ENCODE results near the gene ASXL3.

The ASXL3 gene

GRCh38 chr18:33596178-33596854 is 18.3 kb downstream of the ASXL3 start:
- no peak overlapping the region for H3K4me3 ChIP-seq
- no peak for DNase-seq (ENCODE audit: low spot score)
- TF ChIP-seq CTCF (IDR thresholded peaks at IDR 0.05) = no peak
- peak overlapping the region in 1 of 2 donors; percentile 11 for H3K27ac ChIP-seq

GRCh38 chr18:33600846-33601245 is 22.8 kb downstream of the ASXL3 start:
- Histone ChIP-seq H3K4me3 (no peak overlapping the region), H3K27ac (no peak overlapping the region)
- no peak for TF ChIP-seq CTCF (IDR thresholded peaks at IDR 0.05)
- DNase-seq (ENCODE audit: low spot score) = no peak

GRCh38 chr18:33603454-33603853 is 25.4 kb downstream of the ASXL3 start:
- DNase-seq (ENCODE audit: low spot score) = no peak
- TF ChIP-seq CTCF (IDR thresholded peaks at IDR 0.05) = no peak
- Histone ChIP-seq H3K4me3 (no peak overlapping the region), H3K27ac (no peak overlapping the region)

- H3K4me3 ChIP-seq = no peak overlapping the region
- TF ChIP-seq CTCF (IDR thresholded peaks at IDR 0.05) = no peak
- H3K27ac ChIP-seq = no peak overlapping the region
- no peak for DNase-seq (ENCODE audit: low spot score)
These were observed 27.2 kb downstream of the ASXL3 start for GRCh38 chr18:33605250-33605649.

- no peak for TF ChIP-seq CTCF (IDR thresholded peaks at IDR 0.05)
- no peak overlapping the region for H3K4me3 ChIP-seq
- no peak for DNase-seq (ENCODE audit: low spot score)
- no peak overlapping the region for H3K27ac ChIP-seq
These were observed 28.6 kb downstream of the ASXL3 start for GRCh38 chr18:33606621-33607020.

- Histone ChIP-seq H3K27ac (no peak overlapping the region), H3K4me3 (no peak overlapping the region)
- DNase-seq (ENCODE audit: low spot score) = no peak
- TF ChIP-seq CTCF (IDR thresholded peaks at IDR 0.05) = no peak
These were observed 33.6 kb downstream of the ASXL3 start for GRCh38 chr18:33611525-33612135.

GRCh38 chr18:33612632-33613031 is 34.6 kb downstream of the ASXL3 start:
- Histone ChIP-seq H3K4me3 (no peak overlapping the region), H3K27ac (no peak overlapping the region)
- no peak for TF ChIP-seq CTCF (IDR thresholded peaks at IDR 0.05)
- no peak for DNase-seq (ENCODE audit: low spot score)
